MM.1S (cell line): ENCODE data around the gene CCL27.

Experiments
- CTCF ChIP-seq: fragments of 300-600 bp; sonication (generic); IDR thresholded peaks from 2 replicates; pipeline ENCODE4 v1.5.1; 2016; ENCODE audit warnings: antibody characterized with exemption, low read length, mixed read lengths
- EZH2 ChIP-seq: fragments of 300-600 bp; sonication (generic); optimal IDR thresholded peaks from 2 replicates; pipeline ENCODE3; 2017; ENCODE audit warnings: low read depth, mild to moderate bottlenecking, antibody characterized with exemption, low read length, mixed read lengths

- TF ChIP-seq CTCF, result no peak
- TF ChIP-seq EZH2, result no peak
These were observed 23.1 kb upstream of the CCL27 start for GRCh38 chr9:34685591-34685990.
